K562 (cell line): Measurements from ENCODE around the gene CAMK1D.

ENCODE experiments used
- CTCF ChIP-seq, 3 experiments: IDR thresholded peaks in 2 of 3; conservative IDR thresholded peaks in 1 of 3; 2 replicates each; pipeline ENCODE4 v1.5.1; 2011 to 2012; ENCODE audit warnings: low read length in 3 of 3, mild to moderate bottlenecking in 3 of 3, control low read depth in 2 of 3, improper control_type of control experiment in 1 of 3, inconsistent platforms in 1 of 3, low read depth in 1 of 3, mixed read lengths in 1 of 3, moderate library complexity in 1 of 3; ENCODE audit not compliant: insufficient read depth in 2 of 3
- POLR2A ChIP-seq: fragments of 450-650 bp; conservative IDR thresholded peaks from 2 replicates; pipeline ENCODE4 v1.6.1; 2016
- PRDM10 ChIP-seq: fragments of 450-650 bp; IDR thresholded peaks from 2 replicates; pipeline ENCODE4 v1.6.1; 2018; ENCODE audit not compliant: partially characterized antibody
- SREBF1 ChIP-seq: fragments of 150-350 bp; IDR thresholded peaks from 2 replicates; pipeline ENCODE4 v1.6.1; 2014; ENCODE audit warnings: antibody characterized with exemption, low read depth, low read length, borderline replicate concordance
- ZNF121 ChIP-seq: sonication (generic); formaldehyde crosslinking; conservative IDR thresholded peaks from 2 replicates; pipeline ENCODE4 v1.8.0; 2022; ENCODE audit warnings: missing genetic modification reagents
- ZNF639 ChIP-seq, 2 experiments: fragments of 200-800 bp in 1 of 2; sonication (Bioruptor generic) in 1 of 2; sonication (generic) in 1 of 2; formaldehyde crosslinking in 1 of 2; IDR thresholded peaks in 1 of 2; conservative IDR thresholded peaks in 1 of 2; 2 replicates each; pipeline versions ENCODE4 v1.5.0 to v1.6.1; 2016 to 2020; ENCODE audit warnings: missing compliant biosample characterization in 1 of 2, missing genetic modification characterization in 1 of 2, missing genetic modification reagents in 1 of 2

- no peak for TF ChIP-seq PRDM10
- TF ChIP-seq ZNF639 (CRISPR knock-in tag; conservative IDR thresholded peaks at IDR 0.05 in 1 of 2, IDR thresholded peaks at IDR 0.05 in 1 of 2) = no peak
- TF ChIP-seq POLR2A = no peak
- no peak for TF ChIP-seq SREBF1
- no peak for TF ChIP-seq CTCF (IDR thresholded peaks at IDR 0.05 in 2 of 3, conservative IDR thresholded peaks at IDR 0.05 in 1 of 3; ENCODE audit: insufficient read depth in 2 of 3, low read depth in 1 of 3, low read length in 3 of 3)
- no peak for TF ChIP-seq ZNF121 (CRISPR knock-in tag)
These were observed 219.2 kb downstream of the CAMK1D start for GRCh38 chr10:12568391-12569009.
